ENCODE results near the gene FRMD4A.
"Not testable (repeated sequence)": the region's sequence is repeated elsewhere in the genome, so short reads cannot be mapped to it uniquely, and the experiment has no call there.

The FRMD4A gene

GRCh38 chr10:13943735-13944398 is 386.9 kb downstream of the FRMD4A start:
- in situ Hi-C loops (cut with HindIII; ENCODE audit: low pct_ligation_motif_present, low pct_unique_long_range_greater_than_20kb, low sequenced_read_pairs): no loop called here
- no peak for DNase-seq

GRCh38 chr10:13942035-13942434 is 388.7 kb downstream of the FRMD4A start:
- in situ Hi-C loops (cut with HindIII; ENCODE audit: low pct_ligation_motif_present, low pct_unique_long_range_greater_than_20kb, low sequenced_read_pairs): no loop called here
- no peak for DNase-seq

- DNase-seq: no peak
- in situ Hi-C loops (cut with HindIII; ENCODE audit: low pct_ligation_motif_present, low pct_unique_long_range_greater_than_20kb, low sequenced_read_pairs): no loop called here
These were observed 391.3 kb downstream of the FRMD4A start for GRCh38 chr10:13939391-13939790.

- in situ Hi-C loops (cut with HindIII; ENCODE audit: low pct_ligation_motif_present, low pct_unique_long_range_greater_than_20kb, low sequenced_read_pairs): no loop called here
- no peak for DNase-seq
These were observed 391.8 kb downstream of the FRMD4A start for GRCh38 chr10:13938950-13939349.

- in situ Hi-C loops (cut with HindIII; ENCODE audit: low pct_ligation_motif_present, low pct_unique_long_range_greater_than_20kb, low sequenced_read_pairs): no loop called here
- no peak for DNase-seq
These were observed 393.9 kb downstream of the FRMD4A start for GRCh38 chr10:13936826-13937225.

GRCh38 chr10:13930120-13930519 is 400.6 kb downstream of the FRMD4A start:
- in situ Hi-C loops (cut with HindIII; ENCODE audit: low pct_ligation_motif_present, low pct_unique_long_range_greater_than_20kb, low sequenced_read_pairs): no loop called here
- DNase-seq: no peak

- in situ Hi-C loops (cut with HindIII; ENCODE audit: low pct_ligation_motif_present, low pct_unique_long_range_greater_than_20kb, low sequenced_read_pairs): no loop called here
- no peak for DNase-seq
These were observed 402.3 kb downstream of the FRMD4A start for GRCh38 chr10:13928451-13928850.

- in situ Hi-C loops (cut with HindIII; ENCODE audit: low pct_ligation_motif_present, low pct_unique_long_range_greater_than_20kb, low sequenced_read_pairs): no loop called here
- no peak for DNase-seq
These were observed 404.5 kb downstream of the FRMD4A start for GRCh38 chr10:13925971-13926780.

- in situ Hi-C loops (cut with HindIII; ENCODE audit: low pct_ligation_motif_present, low pct_unique_long_range_greater_than_20kb, low sequenced_read_pairs): no loop called here
- peak; percentile 42 for DNase-seq
These were observed 406.5 kb downstream of the FRMD4A start for GRCh38 chr10:13924040-13924725.

- in situ Hi-C loops (cut with HindIII; ENCODE audit: low pct_ligation_motif_present, low pct_unique_long_range_greater_than_20kb, low sequenced_read_pairs): no loop called here
- DNase-seq: peak; percentile 34
These were observed 408.1 kb downstream of the FRMD4A start for GRCh38 chr10:13922586-13922985.

GRCh38 chr10:13921941-13922340 is 408.8 kb downstream of the FRMD4A start:
- no peak for DNase-seq
- in situ Hi-C loops (cut with HindIII; ENCODE audit: low pct_ligation_motif_present, low pct_unique_long_range_greater_than_20kb, low sequenced_read_pairs): no loop called here

GRCh38 chr10:13921131-13921530 is 409.6 kb downstream of the FRMD4A start:
- in situ Hi-C loops (cut with HindIII; ENCODE audit: low pct_ligation_motif_present, low pct_unique_long_range_greater_than_20kb, low sequenced_read_pairs); DNase-seq: not testable (repeated sequence)

- DNase-seq: no peak
- in situ Hi-C loops (cut with HindIII; ENCODE audit: low pct_ligation_motif_present, low pct_unique_long_range_greater_than_20kb, low sequenced_read_pairs): no loop called here
These were observed 410.3 kb downstream of the FRMD4A start for GRCh38 chr10:13920465-13920864.

- DNase-seq: no peak
- in situ Hi-C loops (cut with HindIII; ENCODE audit: low pct_ligation_motif_present, low pct_unique_long_range_greater_than_20kb, low sequenced_read_pairs): no loop called here
These were observed 410.7 kb downstream of the FRMD4A start for GRCh38 chr10:13920031-13920430.

GRCh38 chr10:13917791-13918190 is 412.9 kb downstream of the FRMD4A start:
- in situ Hi-C loops (cut with HindIII; ENCODE audit: low pct_ligation_motif_present, low pct_unique_long_range_greater_than_20kb, low sequenced_read_pairs): no loop called here
- no peak for DNase-seq

- no peak for DNase-seq
- in situ Hi-C loops (cut with HindIII; ENCODE audit: low pct_ligation_motif_present, low pct_unique_long_range_greater_than_20kb, low sequenced_read_pairs): no loop called here
These were observed 414.3 kb downstream of the FRMD4A start for GRCh38 chr10:13916384-13916947.

GRCh38 chr10:13915710-13916109 is 415.0 kb downstream of the FRMD4A start:
- DNase-seq: no peak
- in situ Hi-C loops (cut with HindIII; ENCODE audit: low pct_ligation_motif_present, low pct_unique_long_range_greater_than_20kb, low sequenced_read_pairs): no loop called here

GRCh38 chr10:13913897-13914296 is 416.8 kb downstream of the FRMD4A start:
- no peak for DNase-seq
- in situ Hi-C loops (cut with HindIII; ENCODE audit: low pct_ligation_motif_present, low pct_unique_long_range_greater_than_20kb, low sequenced_read_pairs): no loop called here

GRCh38 chr10:13911821-13912520 is 418.8 kb downstream of the FRMD4A start:
- in situ Hi-C loops (cut with HindIII; ENCODE audit: low pct_ligation_motif_present, low pct_unique_long_range_greater_than_20kb, low sequenced_read_pairs): no loop called here

More at GRCh38 chr10:13911821-13912520, 418.8 kb downstream of the FRMD4A start:
- DNase-seq: no peak

All from ACHN (cell line).